NCI-H2196 treated with DMSO at 0.1 percent for 48 hours (cell line): Measurements from ENCODE around the gene SIGLEC5.
A peak's percentile ranks its signal among the peaks of the same experiment; 100 is the strongest.
"Not testable (repeated sequence)": the region's sequence is repeated elsewhere in the genome, so short reads cannot be mapped to it uniquely, and the experiment has no call there.

Experiments
- DNase-seq: peaks from one replicate; lab custom pipeline; 2025; ENCODE audit not compliant: unreplicated experiment; lab: John Stamatoyannopoulos, UW

SIGLEC5 gene, protein sequence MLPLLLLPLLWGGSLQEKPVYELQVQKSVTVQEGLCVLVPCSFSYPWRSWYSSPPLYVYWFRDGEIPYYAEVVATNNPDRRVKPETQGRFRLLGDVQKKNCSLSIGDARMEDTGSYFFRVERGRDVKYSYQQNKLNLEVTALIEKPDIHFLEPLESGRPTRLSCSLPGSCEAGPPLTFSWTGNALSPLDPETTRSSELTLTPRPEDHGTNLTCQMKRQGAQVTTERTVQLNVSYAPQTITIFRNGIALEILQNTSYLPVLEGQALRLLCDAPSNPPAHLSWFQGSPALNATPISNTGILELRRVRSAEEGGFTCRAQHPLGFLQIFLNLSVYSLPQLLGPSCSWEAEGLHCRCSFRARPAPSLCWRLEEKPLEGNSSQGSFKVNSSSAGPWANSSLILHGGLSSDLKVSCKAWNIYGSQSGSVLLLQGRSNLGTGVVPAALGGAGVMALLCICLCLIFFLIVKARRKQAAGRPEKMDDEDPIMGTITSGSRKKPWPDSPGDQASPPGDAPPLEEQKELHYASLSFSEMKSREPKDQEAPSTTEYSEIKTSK

DNA sequence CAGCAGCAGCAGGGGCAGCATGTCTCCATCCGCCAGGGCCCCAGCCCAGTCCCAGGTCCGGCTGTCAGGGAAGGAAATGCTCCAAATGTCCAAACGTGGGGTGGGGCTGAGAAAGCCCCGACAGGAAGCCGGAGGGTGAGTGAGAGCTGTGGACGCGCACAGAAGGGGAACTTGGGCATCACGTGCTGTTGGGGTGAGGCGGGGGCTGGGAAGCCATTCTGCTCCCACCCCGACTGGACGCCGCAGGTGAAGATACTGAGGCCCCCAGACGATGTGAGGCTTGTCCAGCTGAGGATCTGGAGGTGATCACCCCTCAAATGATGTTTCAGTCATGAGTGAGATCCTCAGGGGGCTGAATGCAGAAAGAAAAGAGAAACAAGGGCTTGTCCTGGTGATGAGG is at the start of gene SIGLEC5:
Gene SIGLEC5, minus strand, starts transcription at position 87 of the 400 bp plus-strand sequence. Its CDS starts 66 bp downstream, at position 21.
- DNase-seq = not testable (repeated sequence)

DNA sequence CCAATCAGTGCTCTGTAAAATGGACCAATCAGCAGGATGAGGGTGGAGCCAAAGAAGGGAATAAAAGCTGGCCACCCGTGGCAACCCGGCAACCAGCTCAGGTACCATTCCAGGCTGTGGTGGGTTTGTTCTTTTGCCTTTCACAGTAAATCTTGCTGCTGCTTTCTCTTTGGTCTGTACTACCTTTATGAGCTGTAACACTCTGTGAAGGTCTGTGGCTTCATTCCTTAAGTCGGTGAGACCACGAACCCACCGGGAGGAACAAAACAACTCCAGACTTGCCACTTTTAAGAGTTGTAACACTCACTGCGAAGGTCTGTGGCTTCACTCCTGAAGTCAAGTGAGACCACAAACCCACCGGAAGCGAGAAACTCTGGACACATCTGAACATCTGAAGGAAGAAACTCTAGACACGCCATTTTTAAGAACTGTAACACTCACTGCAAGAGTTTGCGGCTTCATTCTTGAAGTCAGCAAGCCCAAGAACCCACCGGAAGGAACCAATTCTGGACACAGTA is 46.4 kb upstream of the SIGLEC5 start:
- no peak for DNase-seq

DNA sequence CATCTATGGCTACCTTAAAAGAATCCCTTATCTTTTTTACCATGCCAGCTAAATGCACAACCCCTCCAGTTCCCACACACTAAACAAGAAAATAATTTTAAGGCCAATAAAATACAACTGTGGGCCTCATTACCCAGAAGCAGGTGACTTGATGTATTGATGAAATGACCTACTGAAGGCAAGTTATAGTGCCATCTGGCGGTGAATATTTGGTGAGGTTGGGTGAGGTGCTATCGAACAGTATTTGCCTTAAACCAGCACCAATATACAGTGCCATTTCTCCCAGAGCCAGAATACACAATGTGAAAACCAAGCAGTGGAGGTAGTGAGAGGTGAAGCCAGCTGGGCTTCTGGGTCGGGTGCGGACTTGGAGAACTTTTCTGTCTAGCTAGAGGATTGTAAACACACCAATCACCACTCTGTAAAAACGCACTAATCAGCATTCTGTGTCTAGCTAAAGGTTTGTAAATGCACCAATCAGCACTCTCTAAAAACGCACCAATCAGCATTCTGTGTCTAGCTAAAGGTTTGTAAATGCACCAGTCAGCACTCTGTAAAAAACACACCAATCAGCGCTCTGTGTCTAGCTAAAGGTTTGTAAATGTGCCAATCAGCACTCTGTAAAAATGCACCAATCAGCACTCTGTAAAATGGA is 45.8 kb upstream of the SIGLEC5 start:
- not testable (repeated sequence) for DNase-seq

DNA sequence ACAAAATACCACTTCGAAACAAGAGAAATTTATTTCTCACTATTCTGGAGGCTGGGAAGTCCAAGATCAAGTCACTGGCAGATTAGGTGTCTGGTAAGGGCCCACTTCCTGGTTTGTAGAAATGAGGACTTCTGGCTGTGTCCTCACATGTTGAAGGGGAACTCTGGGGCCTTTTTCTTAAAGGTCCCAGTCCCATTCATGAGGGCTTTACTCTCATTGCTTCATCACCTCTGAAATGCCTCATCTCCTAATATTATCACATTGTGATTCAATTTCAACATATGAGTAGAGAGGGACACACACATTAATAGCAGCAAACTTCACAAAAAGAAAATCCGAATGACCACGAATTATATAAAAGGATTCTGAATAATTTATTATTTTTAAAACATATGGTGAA is 38.0 kb upstream of the SIGLEC5 start:
- no peak for DNase-seq

DNA sequence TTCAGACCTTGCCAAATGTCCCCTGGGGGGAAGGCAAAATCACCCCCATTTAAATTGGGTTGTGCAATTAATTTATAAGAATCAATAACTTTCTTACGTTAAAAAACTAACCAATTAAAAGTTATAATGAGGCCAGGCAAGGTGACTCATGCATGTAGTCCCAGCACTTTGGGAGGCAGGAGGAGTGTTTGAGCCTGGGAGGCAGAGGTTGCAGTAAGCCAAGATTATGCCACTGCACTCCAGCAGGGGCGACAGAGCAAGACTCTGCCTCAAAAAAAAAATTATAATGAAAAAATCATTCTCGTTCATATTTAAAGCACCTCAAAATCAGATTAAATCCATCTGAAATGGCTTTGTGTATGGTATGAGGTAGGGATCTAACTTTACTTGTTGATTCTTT is 34.8 kb upstream of the SIGLEC5 start:
- DNase-seq = no peak

DNA sequence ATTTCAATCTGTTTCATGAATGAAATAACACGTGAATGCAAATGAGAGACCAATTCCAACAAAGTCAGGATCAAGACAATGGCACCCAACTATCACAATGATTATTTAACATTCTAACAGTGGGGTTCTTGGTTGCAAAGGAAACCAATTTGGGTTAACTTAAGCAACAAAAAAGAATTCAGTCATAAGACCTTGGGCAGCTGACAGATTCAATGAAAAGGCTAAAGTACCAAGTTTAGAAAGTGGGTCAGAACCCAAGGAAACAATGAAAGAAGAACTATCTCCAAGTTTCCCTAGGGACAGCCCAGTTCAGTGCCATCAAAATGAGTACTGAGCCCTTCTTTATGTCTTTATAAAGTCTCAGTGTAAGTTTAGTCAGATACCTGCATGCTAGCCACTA is 33.9 kb upstream of the SIGLEC5 start:
- no peak for DNase-seq

DNA sequence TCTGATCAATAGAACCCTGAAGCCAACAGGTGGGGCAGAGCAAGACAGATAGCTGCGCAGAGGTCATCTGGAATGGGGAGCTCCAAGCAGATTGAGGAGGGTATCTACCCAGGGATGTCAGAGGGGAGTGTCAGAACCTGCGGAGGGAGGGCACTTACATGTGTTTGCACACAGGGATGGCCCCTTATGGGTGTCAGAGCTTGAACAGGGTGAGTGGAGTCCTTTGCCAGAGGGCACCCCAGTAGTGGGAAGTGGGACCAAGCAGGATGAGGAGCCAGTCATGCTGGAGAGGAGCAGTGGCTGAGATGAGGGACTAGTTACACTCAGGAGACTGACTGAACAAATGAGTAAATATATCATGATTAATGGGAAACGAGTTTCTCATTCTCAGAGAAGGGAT is 33.4 kb upstream of the SIGLEC5 start:
- no peak for DNase-seq

DNA sequence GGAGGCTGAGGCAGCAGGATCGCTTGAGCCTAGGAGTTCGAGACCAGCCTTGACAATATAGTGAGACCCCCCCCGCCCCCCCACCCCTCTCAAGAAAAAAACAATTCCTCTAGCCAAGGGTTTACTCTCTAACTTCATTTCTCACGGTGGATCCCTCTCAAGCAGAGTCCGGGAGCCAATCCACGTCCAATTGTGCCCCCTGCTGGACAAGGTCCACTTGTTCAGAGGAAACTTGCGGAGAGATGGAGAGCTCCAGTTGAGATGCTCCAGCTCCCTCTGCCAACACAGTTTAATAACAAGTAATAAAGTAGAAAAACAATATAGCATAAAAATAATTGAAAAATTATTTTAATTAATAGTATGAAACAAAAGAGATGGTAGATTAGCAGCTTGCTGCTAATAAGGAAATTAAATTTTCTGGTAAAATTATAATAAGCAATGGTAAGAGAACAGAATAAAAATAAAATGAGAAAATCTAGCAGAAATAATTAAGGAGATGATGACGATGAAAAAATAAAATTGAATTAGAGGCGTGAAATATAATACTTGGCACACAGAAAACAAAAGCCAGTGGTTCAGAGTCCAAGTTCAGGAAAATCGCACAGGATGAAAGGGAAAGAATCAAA is 30.9 kb upstream of the SIGLEC5 start:
- peak; percentile 22 for DNase-seq

DNA sequence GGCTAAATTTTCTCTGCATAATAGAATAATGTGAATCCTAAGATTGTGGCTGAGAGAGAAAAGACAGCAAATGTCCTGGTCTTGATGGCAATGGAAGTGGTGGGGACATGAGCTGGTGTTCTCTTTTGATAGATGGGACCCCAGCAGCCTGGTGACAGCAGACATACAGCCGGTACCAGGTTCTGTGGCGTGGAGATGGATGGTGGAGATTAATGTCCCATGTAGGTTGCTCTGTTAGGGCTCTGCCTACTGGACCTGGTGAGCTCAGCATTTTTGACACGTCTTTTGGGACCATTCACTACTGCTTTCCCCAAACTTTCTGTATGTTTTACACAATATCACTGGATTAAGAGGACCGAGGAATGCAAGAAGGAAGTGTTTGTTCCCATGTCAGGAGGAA is 24.6 kb upstream of the SIGLEC5 start:
- DNase-seq = no peak

DNA sequence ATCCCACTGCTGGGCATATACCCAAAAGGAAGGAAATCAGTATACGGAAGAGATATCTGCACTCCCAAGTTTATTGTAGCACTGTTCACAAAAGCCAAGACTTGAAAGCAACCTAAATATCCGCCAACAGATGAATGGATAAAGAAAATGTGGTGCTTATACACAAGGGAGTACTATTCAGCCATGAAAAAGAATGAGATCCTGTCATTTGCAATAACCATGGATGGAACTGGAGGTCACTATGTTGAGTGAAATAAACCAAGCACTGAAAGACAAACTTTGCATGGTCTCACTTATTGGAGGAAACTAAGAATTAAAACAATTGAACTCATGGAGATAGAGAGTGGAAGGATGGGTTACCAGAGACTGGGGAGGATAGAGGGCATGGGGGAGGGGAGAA is 23.0 kb upstream of the SIGLEC5 start:
- DNase-seq = no peak

DNA sequence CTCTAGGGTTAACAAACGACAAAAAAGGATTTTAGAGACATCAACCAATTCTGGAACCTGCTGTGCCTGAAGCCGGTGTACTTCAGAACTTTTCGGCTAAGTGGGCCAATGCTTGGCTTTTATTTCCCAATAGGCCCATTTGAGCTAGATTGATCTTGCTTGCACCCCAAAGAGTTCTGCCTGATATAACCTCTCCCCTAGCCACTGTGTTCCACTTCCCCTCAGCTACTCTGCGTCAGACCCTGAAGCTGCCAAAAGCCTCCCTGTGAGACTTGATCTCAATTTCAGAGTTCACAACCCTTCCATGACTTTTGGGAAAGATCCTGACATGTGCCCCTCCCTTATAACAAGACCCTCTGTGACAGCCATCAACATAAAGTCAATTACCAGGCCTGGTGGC is 22.1 kb upstream of the SIGLEC5 start:
- DNase-seq = no peak

DNA sequence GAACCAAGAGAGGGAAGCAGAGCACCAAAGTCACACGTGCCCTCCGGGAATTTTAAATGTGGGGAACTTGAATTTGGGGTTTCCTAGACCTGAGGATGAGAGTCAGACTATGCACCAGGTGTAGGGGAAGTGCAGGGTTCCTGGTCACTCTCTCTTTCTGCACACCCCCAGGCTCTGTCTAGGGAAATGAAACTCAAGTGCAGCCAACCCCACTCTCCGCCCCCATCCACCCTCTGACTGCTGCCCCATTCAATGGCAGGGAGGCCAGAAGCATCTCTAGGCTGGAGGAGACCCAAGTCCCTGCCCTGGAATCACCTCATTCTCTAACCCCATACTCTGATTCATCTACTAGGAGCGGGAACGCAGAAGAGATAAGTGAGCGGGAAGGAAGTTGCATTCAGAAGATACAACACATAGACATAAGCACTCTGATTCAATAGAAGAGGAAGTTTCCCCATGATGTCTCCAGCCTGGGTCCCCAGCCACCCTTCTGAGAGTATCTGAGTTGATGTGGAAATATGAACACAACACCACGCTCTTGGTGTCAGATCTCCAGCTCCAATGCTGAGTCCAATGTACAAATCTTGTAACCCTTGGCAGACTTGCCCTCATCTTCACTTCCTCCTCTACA is 21.1 kb upstream of the SIGLEC5 start:
- no peak for DNase-seq

DNA sequence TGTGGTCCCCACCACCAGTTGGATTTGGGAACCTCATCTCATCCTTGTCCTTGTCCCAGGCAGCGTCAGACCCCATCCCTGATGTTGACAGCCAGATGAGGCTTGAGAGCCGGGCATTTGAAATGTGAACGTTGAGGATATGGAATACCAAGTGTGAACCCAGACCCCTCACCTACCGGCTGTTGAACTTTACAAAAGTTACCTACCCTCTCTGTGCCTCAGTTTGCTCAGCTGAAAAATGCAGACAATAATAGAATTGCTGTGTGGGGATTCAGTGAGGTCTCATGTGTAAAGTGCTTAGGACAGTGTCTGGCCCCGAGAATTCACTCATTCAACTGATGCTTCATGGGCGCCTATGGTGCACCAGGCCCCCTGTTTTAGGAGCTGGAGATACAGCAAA is 17.1 kb upstream of the SIGLEC5 start:
- DNase-seq = no peak

DNA sequence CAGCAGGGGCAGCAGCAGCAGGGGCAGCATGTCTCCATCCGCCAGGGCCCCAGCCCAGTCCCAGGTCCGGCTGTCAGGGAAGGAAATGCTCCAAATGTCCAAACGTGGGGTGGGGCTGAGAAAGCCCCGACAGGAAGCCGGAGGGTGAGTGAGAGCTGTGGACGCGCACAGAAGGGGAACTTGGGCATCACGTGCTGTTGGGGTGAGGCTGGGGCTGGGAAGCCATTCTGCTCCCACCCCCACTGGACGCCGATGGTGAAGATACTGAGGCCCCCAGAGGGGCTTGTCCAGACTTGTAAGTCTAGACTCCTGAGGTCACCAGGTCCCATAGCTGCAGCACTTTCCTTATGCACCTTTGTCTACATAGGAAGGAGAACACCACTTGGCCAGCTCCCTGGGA is 16.5 kb upstream of the SIGLEC5 start, which contains the start of gene SIGLEC14:
Gene SIGLEC14, minus strand, starts transcription at position 96 of the 400 bp plus-strand sequence. Its CDS starts 66 bp downstream, at position 30.
- DNase-seq = not testable (repeated sequence)

DNA sequence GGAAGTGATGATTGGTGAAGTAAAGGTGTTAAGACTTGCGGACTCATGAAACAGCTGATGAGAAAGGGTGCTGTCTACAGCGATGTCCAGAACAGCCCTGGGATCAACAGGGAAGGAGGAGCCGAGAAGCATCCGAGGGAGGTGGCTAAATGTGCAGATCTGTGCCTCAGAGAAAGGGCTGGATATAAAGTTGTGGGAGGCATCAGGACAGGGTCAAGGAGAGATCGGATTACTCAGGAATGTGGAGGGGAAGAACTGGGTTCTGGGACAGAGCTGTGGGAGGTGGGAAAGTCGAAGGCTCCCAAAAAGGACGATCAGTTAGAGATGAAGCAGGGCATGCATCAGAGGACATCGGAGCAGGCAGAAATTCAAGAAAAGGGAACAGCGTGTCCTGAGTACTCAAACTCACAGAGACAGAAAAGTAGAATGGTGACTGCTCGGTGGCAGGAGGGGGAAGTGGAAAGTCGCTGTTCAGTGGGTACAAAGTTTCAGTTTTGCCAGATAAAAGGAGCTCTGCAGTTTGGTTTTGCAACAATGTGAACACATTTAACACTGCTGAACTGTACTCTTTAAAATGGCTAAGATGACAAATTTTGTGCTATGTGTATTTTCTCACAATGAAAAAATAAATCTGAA is 14.6 kb upstream of the SIGLEC5 start:
- DNase-seq = no peak

DNA sequence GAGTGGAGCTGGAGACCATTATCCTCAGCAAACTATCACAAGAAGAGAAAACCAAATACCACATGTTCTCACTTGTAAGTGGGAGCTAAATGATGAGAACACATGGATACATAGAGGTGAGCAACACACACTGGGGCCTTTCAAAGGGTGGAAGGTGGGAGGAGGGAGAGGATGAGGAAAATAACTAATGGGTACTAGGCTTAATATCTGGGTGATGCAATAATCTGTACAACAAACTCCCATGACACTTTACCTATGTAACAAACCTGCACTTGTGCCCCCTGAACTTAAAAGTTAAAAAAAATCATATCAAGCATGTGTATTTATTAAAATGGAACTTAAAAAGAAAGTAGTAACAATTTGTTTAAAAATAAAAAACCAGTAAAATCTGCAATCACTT is 11.4 kb upstream of the SIGLEC5 start:
- no peak for DNase-seq

DNA sequence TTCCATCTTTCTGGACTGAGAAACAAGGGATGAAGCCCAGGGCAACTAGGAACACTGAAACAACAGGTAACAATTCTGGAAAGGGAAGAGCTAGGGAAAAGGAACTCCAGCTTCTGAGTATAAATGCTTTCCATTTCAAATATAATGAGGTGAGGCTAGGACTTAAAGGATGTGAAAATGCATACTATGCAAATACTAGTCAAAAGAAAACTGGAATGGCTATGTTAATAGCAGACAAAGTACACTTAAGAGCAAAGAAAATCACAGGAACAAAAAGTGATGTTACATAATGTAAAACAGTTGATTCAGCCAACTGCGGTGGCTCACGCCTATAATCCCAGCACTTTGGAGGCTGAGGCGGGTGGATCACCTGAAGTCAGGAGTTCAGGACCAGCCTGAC is 10.2 kb upstream of the SIGLEC5 start:
- DNase-seq = no peak

DNA sequence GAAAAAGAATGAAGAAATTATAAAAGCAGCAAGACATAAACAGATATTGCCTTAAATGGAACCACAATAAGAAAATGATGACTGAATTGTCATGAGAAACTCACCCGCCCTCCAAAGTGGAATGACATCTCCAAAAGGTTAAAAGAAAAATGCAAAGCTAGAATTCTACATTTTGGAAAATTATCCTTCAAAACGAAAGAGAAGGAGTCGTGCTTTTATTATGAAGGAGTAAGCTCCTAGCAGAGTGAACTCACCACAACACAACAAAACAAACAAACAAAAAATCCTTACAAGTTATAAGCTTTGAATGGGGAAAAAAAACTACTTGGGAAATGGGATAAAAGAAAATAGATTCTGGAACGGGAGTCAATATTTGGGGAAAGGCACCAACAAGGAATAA is 9.7 kb upstream of the SIGLEC5 start:
- DNase-seq = no peak

DNA sequence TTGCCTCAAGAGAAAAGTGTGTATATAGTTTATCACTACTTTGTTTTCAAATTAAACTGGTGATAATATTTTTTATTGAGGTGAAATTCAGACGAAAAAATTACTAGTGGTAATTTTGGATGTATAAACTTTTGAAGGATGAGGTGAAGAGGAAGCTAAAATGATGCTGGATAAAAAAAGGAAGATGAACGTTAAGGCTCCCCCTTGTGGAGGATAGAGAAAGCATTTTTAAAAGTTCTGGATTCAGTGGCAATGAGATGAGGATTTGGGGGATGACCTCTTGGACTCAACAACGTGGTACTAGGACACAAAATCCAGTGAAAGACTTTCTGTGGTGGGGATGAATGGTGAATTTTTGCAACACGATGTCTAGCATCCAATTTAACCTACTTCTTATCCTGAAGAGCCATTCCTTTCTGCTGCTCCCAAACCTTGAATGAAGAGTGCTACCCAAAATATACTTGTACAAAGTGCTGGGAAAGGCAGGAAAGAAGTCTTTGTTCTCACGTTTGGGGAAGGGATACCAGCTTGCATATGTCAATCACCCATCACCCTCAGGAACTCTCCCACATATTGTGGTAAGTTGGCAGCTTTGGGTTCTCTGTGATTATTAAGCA is 7.3 kb upstream of the SIGLEC5 start:
- DNase-seq = no peak

DNA sequence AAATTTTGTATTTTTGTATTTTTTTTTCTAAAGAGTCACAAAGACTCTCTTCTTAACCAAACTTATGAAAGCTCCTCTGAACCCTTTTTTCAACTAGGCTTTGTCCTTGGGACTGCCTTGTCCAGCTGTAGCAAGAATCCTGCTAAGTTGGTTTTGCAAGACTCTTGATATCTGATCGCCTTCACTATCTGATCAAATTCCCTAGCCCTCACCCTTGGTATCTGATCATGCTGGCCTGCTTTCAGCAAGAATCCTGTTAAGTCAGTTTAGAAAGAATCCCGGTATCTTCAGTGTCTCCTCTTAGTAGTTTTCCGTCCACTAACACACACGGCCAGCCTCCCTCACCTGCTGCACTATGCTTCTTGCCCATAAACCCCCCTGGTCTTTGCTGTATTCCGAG is 1.9 kb upstream of the SIGLEC5 start:
- no peak for DNase-seq
